ENCODE results near the gene KAT6B.

DNA sequence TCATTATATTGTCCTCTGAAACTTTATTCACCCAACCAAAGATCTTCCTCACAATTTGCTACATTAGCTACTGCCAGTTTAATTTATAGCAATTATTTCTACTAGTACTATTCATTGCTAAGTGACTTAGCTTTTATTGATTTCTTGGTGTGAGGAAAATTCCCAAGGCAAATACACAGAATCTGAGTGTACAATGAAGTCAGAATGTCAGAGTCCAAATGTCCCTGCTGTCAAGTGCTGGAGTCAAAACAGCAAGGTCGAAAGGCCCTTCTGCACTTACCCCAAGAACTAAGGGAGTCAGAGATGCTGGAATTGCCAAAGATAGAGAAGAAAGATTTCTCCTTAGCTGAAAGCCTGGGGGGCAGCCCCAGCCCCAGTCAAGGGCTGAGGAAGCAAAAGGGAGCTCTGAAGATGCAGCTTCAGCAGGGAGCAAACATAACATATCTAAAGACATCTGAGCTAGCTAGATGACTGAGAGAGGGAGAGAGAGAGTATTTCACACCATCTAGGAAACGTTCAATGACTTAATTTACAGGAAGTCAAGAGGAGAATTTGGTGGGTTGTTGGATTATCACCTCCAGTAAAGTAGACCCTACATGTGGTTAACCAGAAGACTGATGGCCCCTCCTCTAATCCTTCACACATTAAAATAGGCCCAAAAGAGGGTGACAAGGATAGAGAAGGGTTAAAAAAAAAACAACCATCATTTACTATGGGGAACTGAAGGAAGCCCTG, 248.5 kb downstream of the KAT6B start:
- TF ChIP-seq KLF8 (tag by site-specific recombination; IDR thresholded peaks at IDR 0.05), result no peak
- TF ChIP-seq ZNF311 (tag by site-specific recombination; IDR thresholded peaks at IDR 0.05; ENCODE audit: borderline replicate concordance), result no peak
- TF ChIP-seq ZNF433 (tag by site-specific recombination; IDR thresholded peaks at IDR 0.05; ENCODE audit: low read depth), result no peak
- no peak for TF ChIP-seq ZNF274 (IDR thresholded peaks at IDR 0.05; ENCODE audit: low read length)
- no peak for TF ChIP-seq ZNF274 (tag by site-specific recombination; IDR thresholded peaks at IDR 0.05; ENCODE audit: borderline replicate concordance)
- no peak for TF ChIP-seq CTCF (tag by site-specific recombination; IDR thresholded peaks at IDR 0.05)

Measured in HEK293 (cell line).